IMR-90 (cell line): Measurements from ENCODE around the gene CPSF4L. TPM values are rescaled to one million over a fixed set of nuclear protein-coding genes. Genes with fewer than 3 reads are reported as not detected.

Source experiments
- ATAC-seq: fragments of 200-7000 bp; cut with Tn5 transposase; 2 replicates; pipeline ENCODE4 v1.9.1; 2020; ENCODE audit warnings: low read depth, mild to moderate bottlenecking, moderate library complexity
- BruUV-seq: library from RNA; stranded (reverse); fragments of 400-500 nt; replicated peaks from 2 replicates; lab custom pipeline; 2021; lab: Mats Ljungman, UMichigan
- CTCF ChIA-PET: fragments of 300-600 bp; formaldehyde crosslinking; extraction: SDS; loops from one replicate; lab custom pipeline; 2021; ENCODE audit warnings: antibody characterized with exemption; lab: Yijun Ruan, JAX
- POLR2A ChIA-PET: fragments of 300-600 bp; sonication (Branson Sonifier 250); formaldehyde crosslinking; loops from one replicate; lab custom pipeline; 2022; ENCODE audit warnings: antibody characterized with exemption; ENCODE audit not compliant: unreplicated experiment; lab: Charles Lee
- DNase-seq: peaks from one replicate; pipeline ENCODE4 v3.0.0; 2013
- H2AFZ ChIP-seq: replicated peaks from 2 replicates; pipeline ENCODE3; 2013; ENCODE audit warnings: low read length, mild to moderate bottlenecking; ENCODE audit not compliant: poor library complexity
- H2AK5ac ChIP-seq: 2 replicates; pipeline ENCODE4 v1.6.1; 2013; ENCODE audit warnings: low read depth, low read length, inconsistent platforms
- H2AK9ac ChIP-seq: replicated peaks from 2 replicates; pipeline ENCODE3; 2013; ENCODE audit warnings: mild to moderate bottlenecking, low read depth, low read length, moderate library complexity; ENCODE audit not compliant: poor library complexity
- H2BK120ac ChIP-seq: 2 replicates; pipeline ENCODE4 v1.6.1; 2013; ENCODE audit warnings: low read depth, low read length, inconsistent platforms
- H2BK15ac ChIP-seq: 3 replicates; pipeline ENCODE4 v1.6.1; 2013; ENCODE audit warnings: low read depth, low read length, inconsistent platforms
- H2BK20ac ChIP-seq: 2 replicates; pipeline ENCODE4 v1.6.1; 2013; ENCODE audit warnings: low read depth, mild to moderate bottlenecking, inconsistent platforms, low read length, moderate library complexity
- H2BK5ac ChIP-seq: 2 replicates; pipeline ENCODE4 v1.6.1; 2013; ENCODE audit warnings: mild to moderate bottlenecking, low read depth, low read length, inconsistent platforms; ENCODE audit not compliant: poor library complexity, severe bottlenecking
- H3K14ac ChIP-seq: replicated peaks from 2 replicates; pipeline ENCODE4 v1.6.1; 2013; ENCODE audit warnings: low read depth, low read length, inconsistent platforms
- H3K18ac ChIP-seq: 2 replicates; pipeline ENCODE4 v1.6.1; 2013; ENCODE audit warnings: low read depth, low read length, control low read depth
- H3K23ac ChIP-seq: 2 replicates; pipeline ENCODE4 v1.6.1; 2013; ENCODE audit warnings: low read depth, low read length, inconsistent platforms
- H3K27ac ChIP-seq: 2 replicates; pipeline ENCODE4 v1.5.1; 2013; ENCODE audit warnings: mild to moderate bottlenecking, control low read depth, low read length; ENCODE audit not compliant: insufficient read depth
- H3K27me3 ChIP-seq: 2 replicates; pipeline ENCODE4 v1.6.1; 2013; ENCODE audit warnings: low read length; ENCODE audit not compliant: control insufficient read depth, insufficient read depth
- H3K36me3 ChIP-seq: 2 replicates; pipeline ENCODE4 v1.6.1; 2013; ENCODE audit warnings: low read length, mixed read lengths; ENCODE audit not compliant: control insufficient read depth, insufficient read depth
- H3K4ac ChIP-seq: 2 replicates; pipeline ENCODE4 v1.6.1; 2013; ENCODE audit warnings: low read depth, low read length, inconsistent platforms
- H3K4me1 ChIP-seq: 2 replicates; pipeline ENCODE4 v1.6.1; 2013; ENCODE audit warnings: low read length, mixed read lengths; ENCODE audit not compliant: control insufficient read depth, insufficient read depth
- H3K4me2 ChIP-seq: 2 replicates; pipeline ENCODE4 v1.6.1; 2013; ENCODE audit warnings: low read depth, mild to moderate bottlenecking, control low read depth, low read length, moderate library complexity
- H3K4me3 ChIP-seq: 2 replicates; pipeline ENCODE4 v1.5.1; 2013; ENCODE audit warnings: low read depth, mild to moderate bottlenecking, control low read depth, low read length, moderate library complexity; ENCODE audit not compliant: insufficient read depth
- H3K56ac ChIP-seq: 2 replicates; pipeline ENCODE4 v1.6.1; 2013; ENCODE audit warnings: low read length, inconsistent platforms; ENCODE audit not compliant: insufficient read depth; ENCODE audit errors: extremely low read depth
- H3K79me1 ChIP-seq, 2 experiments: 2 replicates each; pipeline ENCODE4 v1.6.1; 2013; ENCODE audit warnings: low read length in 2 of 2, inconsistent platforms in 1 of 2, low read depth in 1 of 2
- H3K9ac ChIP-seq: 2 replicates; pipeline ENCODE4 v1.6.1; 2013; ENCODE audit warnings: low read depth, low read length, control low read depth
- H3K9me1 ChIP-seq: 2 replicates; pipeline ENCODE4 v1.6.1; 2013; ENCODE audit warnings: low read length, inconsistent platforms; ENCODE audit not compliant: insufficient read depth
- H3K9me3 ChIP-seq: 2 replicates; pipeline ENCODE4 v1.6.1; 2013; ENCODE audit warnings: low read length; ENCODE audit not compliant: control insufficient read depth, insufficient read depth
- H4K20me1 ChIP-seq: 2 replicates; pipeline ENCODE4 v1.6.1; 2013; ENCODE audit warnings: low read length, inconsistent platforms; ENCODE audit not compliant: insufficient read depth
- H4K5ac ChIP-seq: 2 replicates; pipeline ENCODE4 v1.6.1; 2013; ENCODE audit warnings: mild to moderate bottlenecking, low read depth, low read length, control low read depth
- H4K8ac ChIP-seq, 2 experiments: 2 replicates each; pipeline ENCODE4 v1.6.1; 2013; ENCODE audit warnings: low read depth in 2 of 2, low read length in 2 of 2, control low read depth in 1 of 2, inconsistent platforms in 1 of 2
- H4K91ac ChIP-seq: 2 replicates; pipeline ENCODE4 v1.6.1; 2013; ENCODE audit warnings: low read depth, low read length, inconsistent platforms; ENCODE audit not compliant: insufficient read depth
- BHLHE40 ChIP-seq: fragments of 150-350 bp; IDR thresholded peaks from 2 replicates; pipeline ENCODE4 v1.6.1; 2016; ENCODE audit warnings: mild to moderate bottlenecking, low read depth, low read length
- CTCF ChIP-seq: conservative IDR thresholded peaks from 2 replicates; pipeline ENCODE4 v1.5.1; 2012; ENCODE audit warnings: mild to moderate bottlenecking, low read depth, low read length, improper control_type of control experiment
- FOS ChIP-seq: fragments of 150-350 bp; IDR thresholded peaks from 2 replicates; pipeline ENCODE4 v1.6.1; 2016; ENCODE audit warnings: low read depth, low read length
- MAFK ChIP-seq: IDR thresholded peaks from 2 replicates; pipeline ENCODE4 v1.6.1; 2012; ENCODE audit warnings: low read depth, low read length, improper control_type of control experiment
- MXI1 ChIP-seq: IDR thresholded peaks from 2 replicates; pipeline ENCODE4 v1.6.1; 2012; ENCODE audit warnings: low read depth, mild to moderate bottlenecking, low read length, moderate library complexity, borderline replicate concordance
- POLR2A ChIP-seq: IDR thresholded peaks from 2 replicates; pipeline ENCODE4 v1.6.1; 2012; ENCODE audit warnings: mild to moderate bottlenecking, low read depth, low read length
- RCOR1 ChIP-seq: IDR thresholded peaks from 2 replicates; pipeline ENCODE4 v1.6.1; 2012; ENCODE audit warnings: mild to moderate bottlenecking, low read length, improper control_type of control experiment; ENCODE audit not compliant: insufficient replicate concordance
- SMC3 ChIP-seq: fragments of 150-350 bp; IDR thresholded peaks from 2 replicates; pipeline ENCODE4 v1.6.1; 2016; ENCODE audit warnings: low read depth, mild to moderate bottlenecking, antibody characterized with exemption, low read length, moderate library complexity
- WGBS, 2 experiments: methylation state at CpG; one replicate each; pipeline versions ENCODE4 v1.1.5 to v1.1.7; 2013; ENCODE audit warnings: missing lambda C conversion rate in 2 of 2; ENCODE audit not compliant: insufficient read length in 1 of 2; ENCODE audit errors: extremely low coverage in 2 of 2; 5-methylcytosine and 5-hydroxymethylcytosine counted together
- dilution Hi-C: fragments of 300-500 bp; cut with HindIII; formaldehyde crosslinking; loops from one replicate; pipeline ENCODE4 v1.14.3; 2018; ENCODE audit warnings: low sequenced_read_pairs; ENCODE audit not compliant: unreplicated experiment
- in situ Hi-C: fragments of 300-500 bp; cut with MboI; formaldehyde crosslinking; loops from 3 replicates; pipeline ENCODE4 v1.14.3; 2019; ENCODE audit warnings: low sequenced_read_pairs, inconsistent platforms, mixed read lengths
- intact Hi-C: fragments of 100-400 bp; cut with micrococcal nuclease; formaldehyde crosslinking; loops from 2 replicates; pipeline ENCODE4 v1.10.0; 2022
- polyA plus RNA-seq, 3 experiments: library from polyadenylated mRNA; depleted of rRNA; stranded (reverse); fragments of >200 nt; gene quantifications; 2 replicates each; pipeline ENCODE4 v1.2.3, GENCODE V29; 2012; ENCODE audit warnings: low replicate concordance in 1 of 3
- total RNA-seq: library from RNA; depleted of rRNA; stranded (reverse); fragments of >200 nt; gene quantifications from 2 replicates; pipeline ENCODE4 v1.2.3, GENCODE V29; 2012

Gene CPSF4L
- total and polyA plus RNA-seq, 2 of the 4 experiments (the other 2 are of a cell fraction), result not detected

GRCh38 chr17:73262676-73263642, 1.3 kb upstream of the CPSF4L start (continued):
- TF ChIP-seq BHLHE40 (no peak), RCOR1 (no peak)

- in situ Hi-C loops, result loop anchor here (25.0 kb wide), 2 partner anchors 275 to 925 kb away; no protein-coding TSS in a partner anchor
- H3K56ac ChIP-seq, result no peak overlapping the region
- peaks cover 3% of the 10 kb centered on the region; the same call in 1 of the 2 replicates for H3K9me1 ChIP-seq
- TF ChIP-seq MXI1, result no peak
- TF ChIP-seq CTCF, result no peak
- TF ChIP-seq BHLHE40, result no peak
- TF ChIP-seq SMC3, result no peak
- no peak for TF ChIP-seq RCOR1
- TF ChIP-seq MAFK, result no peak
- no peak for TF ChIP-seq FOS
- TF ChIP-seq POLR2A, result no peak
- no TSS peak for BruUV-seq
- H2BK5ac ChIP-seq, result no peak overlapping the region
- no peak overlapping the region; the same call in 1 of the 2 replicates for H3K4ac ChIP-seq
- dilution Hi-C loops, result no loop called here
- ATAC-seq, result no peak; the same call in 1 of the 2 replicates
- H4K20me1 ChIP-seq, result no peaks in the 10 kb centered on the region
- H2BK120ac ChIP-seq, result no peak overlapping the region
- no peak overlapping the region for H3K27ac ChIP-seq
- no peaks in the 10 kb centered on the region for H3K36me3 ChIP-seq
- H3K4me3 ChIP-seq, result no peak overlapping the region
- H3K14ac ChIP-seq, result no peak overlapping the region
- no peak overlapping the region; the same call in 1 of the 2 replicates for H4K5ac ChIP-seq
- no peak overlapping the region for H2BK20ac ChIP-seq
- H2BK15ac ChIP-seq, result no peak overlapping the region
- no peak overlapping the region for H2AK9ac ChIP-seq
- no peaks in the 10 kb centered on the region for H3K9me3 ChIP-seq
- no peak overlapping the region for H4K91ac ChIP-seq
- H2AK5ac ChIP-seq, result no peak overlapping the region
- no peaks in the 10 kb centered on the region for H3K27me3 ChIP-seq
- no peaks in the 10 kb centered on the region for H3K79me1 ChIP-seq
- H3K23ac ChIP-seq, result no peak overlapping the region
- H3K4me2 ChIP-seq, result no peak overlapping the region
- CTCF ChIA-PET, result interaction anchor here (0.9 to 1.4 kb wide), 2 partner anchors 49 to 108 kb away, joined by 3 to 4 read pairs; no protein-coding TSS in a partner anchor
- no peak overlapping the region for H3K9ac ChIP-seq
- WGBS, 2 experiments, result 70% methylated on average over 2 of the region's 19 CpGs; no CpG with 5 or more reads in 1 of the 2 experiments
- POLR2A ChIA-PET, result no interaction called here
- 0 out of 4 replicates have a peak overlapping the region, but pooled peaks of 1 of the 2 experiments have one; percentile 19 for H4K8ac ChIP-seq
- H3K18ac ChIP-seq, result no peak overlapping the region
- no peak for DNase-seq
- H2AFZ ChIP-seq, result peak overlapping the region; percentile 68
- H3K4me1 ChIP-seq, result no peaks in the 10 kb centered on the region
- intact Hi-C loops, result no loop called here
Observed at GRCh38 chr17:73261952-73262675, 434 bp upstream of the CPSF4L start.
